Stimulated activated CD8-positive, alpha-beta memory T cell treated with anti-CD3 and anti-CD28 coated beads, Interleukin-2, amount 100 ng/mL, for 1 hour (primary cell): ENCODE measurements around the gene BMP8B.
"Not testable (repeated sequence)": the region's sequence is repeated elsewhere in the genome, so short reads cannot be mapped to it uniquely, and the experiment has no call there.

Experiments
- DNase-seq, 2 donors: peaks; one replicate each; pipeline ENCODE4 v3.0.0-alpha.2; 2020; ENCODE audit warnings: low read depth in 2 of 2

The BMP8B gene

DNA sequence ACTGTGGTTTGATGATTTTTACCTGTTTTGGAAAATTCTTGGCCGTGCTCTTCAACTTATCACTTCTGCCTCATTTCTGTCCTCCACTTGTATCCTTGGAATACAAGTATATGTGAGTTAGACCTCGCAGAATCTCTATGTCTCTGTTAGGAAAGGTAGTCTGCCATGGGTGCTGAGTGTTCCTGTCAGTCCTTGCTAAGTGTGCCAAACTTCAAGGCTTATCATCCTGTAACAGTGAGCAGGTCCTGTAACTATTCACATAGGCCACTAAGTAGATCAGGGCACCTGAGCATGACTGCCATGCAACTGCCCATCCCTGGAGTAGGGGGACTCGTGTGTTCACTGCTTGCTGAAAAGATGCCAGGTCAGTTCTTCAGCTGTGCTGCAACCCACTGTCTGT, 24.2 kb upstream of the BMP8B start:
- DNase-seq: no peak

DNA sequence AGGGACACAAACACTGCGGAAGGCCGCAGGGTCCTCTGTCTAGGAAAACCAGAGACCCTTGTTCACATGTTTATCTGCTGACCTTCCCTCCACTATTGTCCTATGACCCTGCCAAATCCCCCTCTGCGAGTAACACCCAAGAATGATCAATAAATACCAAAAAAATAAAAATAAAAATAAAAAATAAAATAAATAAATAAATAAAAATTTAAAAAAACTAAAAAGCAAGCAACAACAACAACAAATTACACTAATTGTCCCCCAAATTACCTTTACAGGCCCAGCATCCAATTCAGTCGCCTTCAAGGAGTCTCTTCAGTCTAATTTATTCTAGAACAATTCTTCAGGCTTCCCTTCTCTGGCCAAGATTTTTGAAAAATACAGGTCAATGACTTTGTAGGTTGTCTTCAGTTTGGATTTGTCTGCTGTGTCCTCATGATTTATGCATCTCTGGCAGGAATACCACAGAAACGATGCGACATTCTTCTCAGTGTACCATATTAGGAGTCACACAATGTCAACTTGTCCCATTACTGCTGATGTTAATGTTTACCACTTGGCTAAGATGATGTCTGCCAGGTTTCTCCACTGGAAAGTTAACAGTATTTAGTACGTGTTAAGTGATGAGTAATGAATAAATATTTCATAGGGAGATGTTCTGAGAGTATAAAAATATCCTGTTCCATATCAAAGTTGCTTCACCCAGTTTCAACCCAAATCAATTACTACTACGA, 20.3 kb upstream of the BMP8B start:
- no peak for DNase-seq

- no peak for DNase-seq
These were observed 16.7 kb upstream of the BMP8B start for GRCh38 chr1:39805385-39805784.

- no peak for DNase-seq
These were observed 14.0 kb upstream of the BMP8B start for GRCh38 chr1:39802496-39803260.

DNA sequence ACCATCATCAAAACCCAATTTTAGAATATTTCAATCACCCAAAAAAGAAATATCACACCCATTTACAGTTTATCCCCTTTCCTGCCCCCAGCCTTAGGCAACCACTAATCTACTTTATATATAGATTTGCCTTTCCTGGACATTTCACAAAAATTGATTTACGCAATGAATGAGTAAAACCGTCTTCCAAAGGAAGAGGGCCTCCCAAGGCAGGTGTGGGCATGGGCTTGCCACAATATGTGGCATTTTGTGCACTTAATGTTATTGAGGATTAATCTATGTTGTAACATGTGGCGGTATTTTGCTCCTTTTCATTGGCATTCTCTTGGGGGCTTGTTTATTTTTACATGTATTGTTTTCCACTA, 11.8 kb upstream of the BMP8B start:
- DNase-seq: no peak

DNA sequence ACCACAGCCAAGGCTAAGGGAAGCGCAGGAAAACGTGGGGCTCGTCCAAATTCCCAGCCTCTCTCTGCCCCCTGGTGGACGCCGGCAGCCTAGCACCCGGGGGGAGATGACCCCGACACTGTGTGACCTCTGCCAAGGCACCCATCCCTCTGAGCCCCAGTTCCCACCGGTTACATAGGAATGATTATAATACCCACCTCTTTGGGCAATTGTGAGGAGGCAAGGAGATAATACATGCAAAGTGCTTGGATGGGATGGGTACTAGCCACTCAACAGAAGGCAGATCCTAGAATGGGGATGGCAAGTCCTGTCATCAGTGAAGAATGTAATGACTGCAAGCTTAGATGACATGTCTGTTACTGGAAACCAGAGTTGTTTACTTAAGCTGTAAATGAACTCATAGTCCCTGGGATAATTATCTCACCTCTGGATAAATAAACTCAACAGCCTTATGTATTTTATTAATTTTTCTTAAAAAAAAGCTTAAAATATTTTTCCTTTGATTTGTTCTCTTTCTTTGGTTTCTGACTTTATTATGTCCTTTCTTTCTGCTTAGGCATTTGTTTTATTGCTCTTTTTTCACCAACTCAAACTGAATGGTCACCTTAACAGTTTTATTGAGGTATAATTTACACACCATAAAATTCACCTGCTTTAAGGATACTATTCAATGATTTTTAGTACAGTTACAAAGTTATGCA, 11.3 kb upstream of the BMP8B start:
- peak; percentile 34 to 46 for DNase-seq

GRCh38 chr1:39798859-39799769, 10.4 kb upstream of the BMP8B start:
- DNase-seq: peak; percentile 68 to 78

DNA sequence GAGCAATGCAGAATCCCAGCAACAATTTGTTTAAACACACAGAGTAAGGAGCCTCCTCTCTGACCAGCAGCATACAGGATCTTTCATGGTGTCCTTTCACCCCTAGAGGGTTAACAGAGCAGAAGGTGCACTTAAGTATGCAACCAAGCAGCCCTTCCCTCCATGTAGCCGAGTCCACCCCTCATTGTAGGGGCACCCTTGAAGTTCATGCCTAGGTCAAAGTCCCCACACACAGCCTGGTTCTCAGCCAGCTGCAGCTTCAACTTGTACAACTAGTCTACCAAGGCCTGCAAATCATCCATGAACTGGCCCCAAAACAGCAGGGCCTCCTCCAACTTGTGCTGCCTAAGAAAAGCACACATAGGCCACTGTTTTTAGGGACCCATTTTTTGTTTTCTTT, 7.0 kb upstream of the BMP8B start:
- no peak for DNase-seq

- DNase-seq: no peak
These were observed 3.2 kb upstream of the BMP8B start for GRCh38 chr1:39791838-39792237.

DNA sequence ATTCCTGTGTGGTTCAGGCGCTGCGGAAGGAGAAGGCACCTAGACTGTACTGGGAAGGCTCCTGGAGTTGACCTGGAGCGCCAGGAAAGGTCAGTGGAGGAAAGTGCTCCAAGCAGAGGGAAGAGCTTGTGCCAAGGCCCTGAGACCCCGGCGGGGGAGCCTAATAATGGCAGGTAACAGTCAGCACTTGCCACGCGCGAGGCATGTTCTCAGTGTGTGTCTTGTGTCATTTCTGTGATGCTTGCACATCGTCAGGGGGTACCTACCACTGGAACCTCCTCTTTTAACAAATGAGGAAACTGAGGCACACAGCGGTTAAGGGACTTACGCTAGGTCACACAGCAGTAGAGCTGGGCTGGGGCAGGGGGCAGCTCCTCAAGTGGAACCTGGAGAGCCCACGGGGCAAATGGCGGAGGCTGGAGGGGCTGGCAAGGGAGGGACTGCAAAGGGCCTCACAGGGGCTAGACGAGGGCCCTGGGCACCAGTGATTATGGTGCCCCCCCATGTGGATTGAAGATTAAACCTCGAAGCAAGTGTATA, 976 bp upstream of the BMP8B start:
- DNase-seq: no peak

DNA sequence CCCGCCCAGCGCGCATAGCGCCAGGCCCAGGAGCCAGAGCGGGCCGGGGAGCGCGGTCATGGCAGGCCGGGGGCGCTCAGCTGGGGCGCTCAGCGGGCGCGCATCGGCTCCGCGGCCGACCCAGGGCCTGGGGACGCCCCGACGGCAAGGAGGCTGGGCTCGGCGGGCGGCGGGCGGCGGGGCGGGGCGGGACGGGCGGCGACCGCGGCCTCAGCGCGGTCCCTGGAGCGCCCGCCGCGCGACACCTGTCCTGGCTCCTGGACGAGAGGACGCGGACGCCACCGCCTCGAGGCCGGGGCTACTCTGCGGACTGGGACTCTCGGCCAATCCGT, 273 bp downstream of the BMP8B start:
- DNase-seq: no peak

DNA sequence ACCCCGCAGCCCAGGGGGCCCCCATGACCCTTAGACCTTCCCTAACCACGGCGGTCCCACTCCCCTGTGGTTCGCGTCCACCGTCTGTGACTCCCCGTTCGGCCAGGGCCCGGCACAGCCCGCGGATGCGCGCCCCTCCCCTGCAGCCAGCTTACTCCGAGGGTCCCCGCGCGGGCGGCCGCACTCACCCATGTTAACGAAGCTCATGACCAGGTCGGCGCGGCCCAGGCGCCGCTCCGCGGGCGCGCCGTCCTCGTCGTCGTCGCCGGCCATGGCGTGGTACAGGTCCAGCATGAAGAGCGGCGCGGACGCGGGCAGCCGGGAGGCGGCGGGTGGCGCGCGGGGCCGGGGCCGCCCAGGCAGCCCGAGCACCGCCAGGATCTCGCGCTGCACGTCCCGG, 701 bp downstream of the BMP8B start:
- not testable (repeated sequence) for DNase-seq

DNA sequence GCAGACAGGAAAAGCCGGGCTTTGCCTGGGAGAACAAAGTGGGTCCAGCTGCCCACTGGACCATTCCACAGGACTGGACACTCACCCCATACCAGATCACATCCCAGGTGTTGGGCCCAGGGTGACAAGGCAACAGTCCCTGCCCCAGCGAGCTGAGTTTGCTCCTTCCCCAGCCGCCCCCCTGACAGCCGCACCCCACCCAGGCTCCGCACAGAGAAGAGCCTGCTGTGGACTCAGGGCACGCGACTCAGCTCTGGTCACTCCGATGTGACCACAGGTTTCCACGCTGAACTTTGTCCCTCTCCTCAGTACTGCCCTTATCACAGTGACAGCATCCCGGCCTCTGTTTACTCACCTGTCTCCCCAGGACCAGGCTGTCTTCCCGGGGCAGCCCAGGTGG, 1.2 kb downstream of the BMP8B start:
- DNase-seq: no peak

- DNase-seq: not testable (repeated sequence)
These were observed 1.6 kb downstream of the BMP8B start for GRCh38 chr1:39787108-39787375.

DNA sequence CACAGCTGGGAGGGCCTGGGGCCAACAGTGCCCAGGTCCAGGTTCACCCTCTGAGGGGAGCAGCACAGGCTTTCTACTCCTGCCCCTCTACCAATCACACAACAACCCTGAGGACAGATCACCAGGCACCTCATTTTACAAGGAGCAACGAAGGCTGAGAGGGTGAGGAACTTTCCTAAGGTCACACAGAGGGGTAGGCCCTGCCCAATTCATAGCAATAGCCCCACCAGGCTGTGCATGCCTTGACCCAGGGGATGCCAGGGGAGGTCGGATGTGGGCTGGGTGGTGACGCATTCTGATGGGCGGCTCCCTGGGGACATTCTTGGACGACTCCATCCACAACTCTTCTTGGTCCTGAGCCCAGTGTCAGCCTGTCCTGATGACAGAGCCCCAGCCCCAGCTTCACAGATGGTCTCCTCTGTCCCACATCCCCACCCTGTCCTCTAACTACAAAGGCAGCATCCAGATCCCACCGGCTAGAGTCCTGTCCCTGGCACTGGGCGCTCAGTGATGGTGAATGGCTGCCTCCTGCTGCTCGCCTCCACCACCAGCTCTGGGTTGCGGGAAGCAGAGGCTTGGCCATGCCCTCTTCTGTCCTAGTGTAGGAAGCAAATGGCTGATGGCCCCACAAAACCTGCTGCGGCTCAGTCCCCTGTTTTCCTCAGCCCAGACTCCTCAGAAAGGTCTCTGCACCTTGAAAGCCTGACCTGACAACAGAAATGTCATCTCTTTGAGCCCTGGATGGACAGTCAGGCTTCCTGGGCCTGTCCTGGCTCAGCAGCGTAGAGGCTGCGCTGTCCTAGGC, 2.2 kb downstream of the BMP8B start:
- DNase-seq: not testable (repeated sequence)

DNA sequence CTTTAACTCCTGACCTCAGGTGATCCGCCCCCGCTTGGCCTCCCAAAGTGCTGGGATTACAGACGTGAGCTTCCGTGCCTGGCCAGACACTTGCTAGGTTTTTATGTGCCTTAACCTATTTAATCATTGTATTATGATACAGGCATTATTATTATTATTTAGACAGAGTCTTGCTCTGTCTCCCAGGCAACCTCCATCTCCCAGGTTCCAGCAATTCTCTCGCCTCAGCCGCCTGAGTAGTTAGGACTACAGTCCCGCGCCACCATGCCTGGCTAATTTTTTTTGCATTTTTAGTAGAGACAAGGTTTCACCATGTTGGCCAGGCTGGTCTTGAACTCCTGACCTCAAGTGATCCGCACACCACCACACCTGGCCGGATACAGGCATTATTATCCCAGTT, 6.0 kb downstream of the BMP8B start:
- DNase-seq: not testable (repeated sequence)

DNA sequence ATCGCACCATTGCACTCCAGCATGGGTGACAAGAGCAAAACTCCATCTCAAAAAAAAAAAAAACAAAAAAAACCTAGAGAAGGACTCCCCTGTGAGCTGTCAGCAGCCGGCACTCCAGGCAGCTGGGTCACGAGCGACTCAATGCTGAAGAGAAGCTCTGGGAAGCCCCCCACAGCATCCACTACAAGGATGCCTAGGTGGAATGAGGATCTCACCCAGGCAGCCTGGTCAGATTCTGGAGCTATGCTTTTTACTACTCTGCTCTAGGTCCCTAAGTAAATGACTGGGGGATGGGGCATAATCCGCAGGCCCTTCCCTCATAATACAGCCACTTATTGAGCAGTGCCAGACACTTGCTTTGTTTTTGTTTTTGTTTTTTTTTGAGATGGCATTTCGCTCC, 6.6 kb downstream of the BMP8B start:
- no peak for DNase-seq

- DNase-seq: no peak
These were observed 7.3 kb downstream of the BMP8B start for GRCh38 chr1:39781349-39781715.

DNA sequence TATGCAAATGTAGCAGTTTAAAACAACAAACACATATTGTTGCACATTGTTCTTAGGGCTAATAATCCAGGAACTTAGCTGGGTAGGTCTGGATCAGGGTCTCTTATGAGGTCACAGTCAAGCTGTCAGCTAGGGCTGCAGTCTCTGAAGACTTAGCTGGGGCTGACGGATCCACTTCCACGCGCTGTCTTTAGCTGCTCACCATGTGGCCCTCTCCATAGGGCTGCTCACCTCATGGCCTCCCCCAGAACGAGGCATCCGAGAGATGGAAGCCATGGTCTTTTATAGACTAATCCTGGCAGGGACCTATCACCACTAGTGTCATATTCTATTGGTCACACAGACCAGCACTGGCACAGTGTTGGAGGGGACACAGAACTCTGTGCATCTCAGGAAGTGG, 8.8 kb downstream of the BMP8B start:
- DNase-seq: no peak

DNA sequence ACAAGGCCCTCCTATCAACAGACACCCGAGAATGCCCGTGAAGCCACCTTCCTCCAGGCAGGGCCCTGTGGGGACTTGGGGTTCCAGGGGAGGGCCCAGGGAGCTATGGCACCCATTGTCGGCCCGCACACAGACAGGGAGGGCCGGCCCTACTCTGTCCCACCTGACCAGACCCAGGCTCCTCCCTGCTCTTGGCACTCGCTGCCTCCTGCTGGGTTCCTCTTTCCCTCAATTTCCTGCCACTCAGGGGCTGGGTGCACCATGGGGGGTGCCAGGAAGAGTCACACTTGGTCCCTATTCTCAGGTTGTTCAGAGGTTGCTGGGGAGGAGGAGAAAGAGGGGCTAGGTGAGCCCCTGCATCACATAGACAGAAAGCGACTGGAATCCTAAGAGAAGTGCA, 9.5 kb downstream of the BMP8B start:
- no peak for DNase-seq

- DNase-seq: not testable (repeated sequence)
These were observed 10.1 kb downstream of the BMP8B start for GRCh38 chr1:39778463-39779099.
